Liver (tissue), 9 donors: ENCODE results near the gene SUSD4. TPM values are rescaled to one million over a fixed set of nuclear protein-coding genes. Genes with fewer than 3 reads are reported as not detected.

ENCODE experiments used
- DNase-seq: peaks from one replicate; pipeline ENCODE4 v3.0.0-alpha.2; 2017; ENCODE audit warnings: low spot score
- H3K27ac ChIP-seq, 2 donors: one replicate each; pipeline ENCODE4 v1.7.0; 2013; ENCODE audit warnings: inconsistent platforms in 2 of 2, low read length in 2 of 2, control low read depth in 1 of 2, low read depth in 1 of 2, mild to moderate bottlenecking in 1 of 2
- H3K27me3 ChIP-seq, 4 donors: one replicate each; pipeline versions ENCODE4 v1.6.1 to v1.7.0; 2013; ENCODE audit warnings: low read length in 3 of 4, inconsistent platforms in 1 of 4, mild to moderate bottlenecking in 1 of 4, moderate library complexity in 1 of 4; ENCODE audit not compliant: control insufficient read depth in 4 of 4, insufficient read depth in 4 of 4
- H3K36me3 ChIP-seq, 4 donors: one replicate each; pipeline versions ENCODE4 v1.6.1 to v1.7.0; 2013; ENCODE audit warnings: low read length in 3 of 4, mild to moderate bottlenecking in 3 of 4, low read depth in 1 of 4, moderate library complexity in 1 of 4; ENCODE audit not compliant: control insufficient read depth in 4 of 4, insufficient read depth in 3 of 4
- H3K4me1 ChIP-seq, 4 donors: one replicate each; pipeline versions ENCODE4 v1.6.1 to v1.7.0; 2013; ENCODE audit warnings: low read length in 3 of 4, mild to moderate bottlenecking in 3 of 4, moderate library complexity in 1 of 4; ENCODE audit not compliant: control insufficient read depth in 4 of 4, insufficient read depth in 4 of 4
- H3K4me3 ChIP-seq, 3 donors: one replicate each; pipeline versions ENCODE4 v1.6.1 to v1.7.0; 2013; ENCODE audit warnings: low read length in 3 of 3, control low read depth in 1 of 3, low read depth in 1 of 3, mild to moderate bottlenecking in 1 of 3
- H3K9ac ChIP-seq, 2 donors: one replicate each; pipeline ENCODE4 v1.7.0; 2013; ENCODE audit warnings: low read length in 2 of 2, mild to moderate bottlenecking in 2 of 2, moderate library complexity in 2 of 2, control low read depth in 1 of 2, low read depth in 1 of 2
- H3K9me3 ChIP-seq, 4 donors: one replicate each; pipeline versions ENCODE4 v1.6.1 to v1.7.0; 2013; ENCODE audit warnings: low read length in 3 of 4; ENCODE audit not compliant: control insufficient read depth in 4 of 4
- EGR1 ChIP-seq, 2 donors: IDR thresholded peaks; 2 replicates each; pipeline ENCODE4 v1.6.1; 2016 to 2018; ENCODE audit warnings: antibody characterized with exemption in 2 of 2, low read depth in 2 of 2
- FOXA1 ChIP-seq: IDR thresholded peaks from 2 replicates; pipeline ENCODE4 v1.6.1; 2016; ENCODE audit warnings: antibody characterized with exemption
- FOXA2 ChIP-seq: IDR thresholded peaks from 2 replicates; pipeline ENCODE4 v1.6.1; 2016; ENCODE audit warnings: antibody characterized with exemption
- HNF4A ChIP-seq, 2 donors: conservative IDR thresholded peaks; 2 replicates each; pipeline ENCODE4 v1.6.1; 2016; ENCODE audit warnings: antibody characterized with exemption in 2 of 2, mild to moderate bottlenecking in 2 of 2
- HNF4G ChIP-seq: IDR thresholded peaks from 2 replicates; pipeline ENCODE4 v1.6.1; 2016; ENCODE audit warnings: antibody characterized with exemption
- JUND ChIP-seq, 2 donors: IDR thresholded peaks; 2 replicates each; pipeline ENCODE4 v1.6.1; 2016; ENCODE audit warnings: antibody characterized with exemption in 2 of 2
- MAX ChIP-seq: IDR thresholded peaks from 2 replicates; pipeline ENCODE4 v1.6.1; 2016; ENCODE audit warnings: antibody characterized with exemption
- NR2F2 ChIP-seq: IDR thresholded peaks from 2 replicates; pipeline ENCODE4 v1.6.1; 2016; ENCODE audit warnings: antibody characterized with exemption
- REST ChIP-seq: IDR thresholded peaks from 2 replicates; pipeline ENCODE4 v1.6.1; 2016; ENCODE audit warnings: antibody characterized with exemption, mild to moderate bottlenecking
- SP1 ChIP-seq: IDR thresholded peaks from 2 replicates; pipeline ENCODE4 v1.6.1; 2018; ENCODE audit warnings: antibody characterized with exemption, mild to moderate bottlenecking
- TAF1 ChIP-seq: conservative IDR thresholded peaks from 2 replicates; pipeline ENCODE4 v1.6.1; 2016; ENCODE audit warnings: antibody characterized with exemption, mild to moderate bottlenecking
- YY1 ChIP-seq: IDR thresholded peaks from 2 replicates; pipeline ENCODE4 v1.6.1; 2016; ENCODE audit warnings: antibody characterized with exemption, mild to moderate bottlenecking
- WGBS: extraction: QIAGEN DNeasy Blood & Tissue Kit; methylation state at CpG from one replicate; pipeline ENCODE4 v1.1.7; 2013; 5-methylcytosine and 5-hydroxymethylcytosine counted together
- polyA plus RNA-seq, 2 donors: library from polyadenylated mRNA; stranded (reverse) in 1 of 2; unstranded in 1 of 2; fragments of 200-250 nt in 1 of 2; fragments of >200 nt in 1 of 2; fragmentation: Nextera tagmentation in 1 of 2; extraction: Ambion mirVana in 1 of 2; gene quantifications; one replicate each; pipeline versions ENCODE4 v1.2.1 to v1.2.3, GENCODE V29; 2013 to 2015
- total RNA-seq, 2 donors: library from RNA; depleted of rRNA; stranded (reverse); fragments of >200 nt; gene quantifications; one replicate each; pipeline ENCODE4 v1.2.3, GENCODE V29; 2014
- TF ChIP-seq, protein P1 (sequence below): IDR thresholded peaks from 2 replicates; pipeline ENCODE4 v1.6.1; 2016; ENCODE audit warnings: antibody characterized with exemption
- TF ChIP-seq, protein P2 (sequence below): IDR thresholded peaks from 2 replicates; pipeline ENCODE4 v1.6.1; 2016; ENCODE audit warnings: antibody characterized with exemption
- donor health status: healthy.
- donor health status: healthy.
- donor health status: healthy.
- donor health status: healthy.
- donor health status: healthy.

SUSD4 gene
- total and polyA plus RNA-seq, 4 donors, result 1.1 to 3.8 (median 1.8) TPM

GRCh38 chr1:223331301-223331700, 32.7 kb downstream of the SUSD4 start:
- TF ChIP-seq TAF1 (no peak), NR2F2 (no peak), YY1 (no peak), EGR1 (IDR thresholded peaks at IDR 0.05; ENCODE audit: low read depth in 2 of 2) (no peak), MAX (no peak), FOXA2 (no peak), REST (no peak), HNF4A (conservative IDR thresholded peaks at IDR 0.05) (no peak), HNF4G (no peak), FOXA1 (no peak), SP1 (no peak), JUND (IDR thresholded peaks at IDR 0.05) (no peak)
- TF ChIP-seq, protein P1, sequence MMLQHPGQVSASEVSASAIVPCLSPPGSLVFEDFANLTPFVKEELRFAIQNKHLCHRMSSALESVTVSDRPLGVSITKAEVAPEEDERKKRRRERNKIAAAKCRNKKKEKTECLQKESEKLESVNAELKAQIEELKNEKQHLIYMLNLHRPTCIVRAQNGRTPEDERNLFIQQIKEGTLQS, result no peak
- TF ChIP-seq, protein P2, sequence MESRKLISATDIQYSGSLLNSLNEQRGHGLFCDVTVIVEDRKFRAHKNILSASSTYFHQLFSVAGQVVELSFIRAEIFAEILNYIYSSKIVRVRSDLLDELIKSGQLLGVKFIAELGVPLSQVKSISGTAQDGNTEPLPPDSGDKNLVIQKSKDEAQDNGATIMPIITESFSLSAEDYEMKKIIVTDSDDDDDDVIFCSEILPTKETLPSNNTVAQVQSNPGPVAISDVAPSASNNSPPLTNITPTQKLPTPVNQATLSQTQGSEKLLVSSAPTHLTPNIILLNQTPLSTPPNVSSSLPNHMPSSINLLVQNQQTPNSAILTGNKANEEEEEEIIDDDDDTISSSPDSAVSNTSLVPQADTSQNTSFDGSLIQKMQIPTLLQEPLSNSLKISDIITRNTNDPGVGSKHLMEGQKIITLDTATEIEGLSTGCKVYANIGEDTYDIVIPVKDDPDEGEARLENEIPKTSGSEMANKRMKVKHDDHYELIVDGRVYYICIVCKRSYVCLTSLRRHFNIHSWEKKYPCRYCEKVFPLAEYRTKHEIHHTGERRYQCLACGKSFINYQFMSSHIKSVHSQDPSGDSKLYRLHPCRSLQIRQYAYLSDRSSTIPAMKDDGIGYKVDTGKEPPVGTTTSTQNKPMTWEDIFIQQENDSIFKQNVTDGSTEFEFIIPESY, result no peak
- 86% methylated on average over 4 of the region's 4 CpGs for WGBS
- Histone ChIP-seq H3K9me3 (no peaks in the 10 kb centered on the region), H3K27me3 (no peaks in the 10 kb centered on the region), H3K9ac (no peak overlapping the region), H3K4me1 (no peaks in the 10 kb centered on the region), H3K27ac (no peak overlapping the region), H3K4me3 (no peak overlapping the region), H3K36me3 (no peaks in the 10 kb centered on the region)
- no peak for DNase-seq

- H3K4me3 ChIP-seq, result no peak overlapping the region
- TF ChIP-seq JUND (IDR thresholded peaks at IDR 0.05), result no peak
- no peak overlapping the region for H3K27ac ChIP-seq
- WGBS, result 87% methylated on average over 3 of the region's 3 CpGs
- no peaks in the 10 kb centered on the region for H3K27me3 ChIP-seq
- no peak for DNase-seq
- H3K9me3 ChIP-seq, result no peaks in the 10 kb centered on the region
- H3K9ac ChIP-seq, result no peak overlapping the region
- H3K4me1 ChIP-seq, result no peaks in the 10 kb centered on the region
- H3K36me3 ChIP-seq, result no peaks in the 10 kb centered on the region
These were observed 33.5 kb downstream of the SUSD4 start for GRCh38 chr1:223330466-223330865.
